Measurements from ENCODE around the gene AHCYL2. TPM values are rescaled to one million over a fixed set of nuclear protein-coding genes. Genes with fewer than 3 reads are reported as not detected.

AHCYL2 gene
- total RNA-seq, 1 donor from 2014 or later, result 14.7 TPM

DNA sequence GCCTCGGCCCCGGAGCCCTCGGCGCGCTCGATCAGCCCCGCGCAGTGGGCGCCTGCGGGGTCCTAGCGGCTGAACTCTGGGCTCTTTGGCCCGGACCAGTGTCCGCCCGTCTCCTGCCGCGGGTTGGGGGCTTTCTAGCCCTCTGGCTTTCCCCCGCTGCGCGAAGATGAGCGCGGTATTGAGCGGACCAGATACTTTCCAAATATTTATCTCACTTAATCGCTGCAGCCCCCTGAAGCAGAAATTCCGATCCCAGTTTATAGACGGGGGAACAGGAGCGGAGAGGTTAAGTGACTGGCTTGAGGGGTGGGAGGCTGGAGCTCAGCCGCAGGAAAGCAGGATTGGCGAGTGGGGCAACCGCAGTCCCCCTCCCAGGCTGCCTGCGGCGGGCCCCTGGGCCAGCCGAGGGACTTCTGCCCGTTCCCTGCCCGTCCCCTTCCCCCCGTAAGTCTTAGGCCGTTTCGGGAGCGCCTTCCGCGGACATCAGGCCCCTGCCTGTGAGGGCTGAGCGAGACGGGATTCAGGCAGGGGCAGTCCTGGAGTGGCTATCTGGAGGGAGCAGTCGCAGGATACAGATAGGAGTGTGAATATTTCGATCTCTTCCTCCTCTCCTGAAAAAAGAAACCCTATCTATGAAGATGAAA lies 210.0 kb downstream of the AHCYL2 start:
- H4K20me1 ChIP-seq (ENCODE audit: insufficient read depth, low read length), result no peaks in the 10 kb centered on the region
- peaks cover 12% of the 10 kb centered on the region for H3K27me3 ChIP-seq (ENCODE audit: insufficient read depth, low read length)
- H3K9ac ChIP-seq (ENCODE audit: low read length), result peak overlapping the region; percentile 85
- no peaks in the 10 kb centered on the region for H3K9me3 ChIP-seq (ENCODE audit: insufficient read depth, low read depth, low read length)
- H3K4me1 Mint-ChIP-seq (ENCODE audit: low read depth, unreplicated experiment), result peaks cover 5% of the 10 kb centered on the region
- FAIRE-seq (no peak), DNase-seq (ENCODE audit: low read depth) (no peak)
- H3K36me3 Mint-ChIP-seq (ENCODE audit: low read depth, unreplicated experiment), result no peaks in the 10 kb centered on the region
- H2AFZ ChIP-seq (ENCODE audit: low read depth, low read length), result peak overlapping the region; percentile 96
- no peak overlapping the region for H3K27ac ChIP-seq (ENCODE audit: low read depth, low read length)
- peaks cover 18% of the 10 kb centered on the region for H3K4me1 ChIP-seq (ENCODE audit: insufficient read depth, low read length)
- no peaks in the 10 kb centered on the region for H3K79me2 ChIP-seq (ENCODE audit: insufficient read depth, low read length)
- H3K27ac Mint-ChIP-seq (ENCODE audit: unreplicated experiment), result peak overlapping the region; percentile 41
- peak overlapping the region; percentile 81 for H3K4me3 Mint-ChIP-seq (ENCODE audit: unreplicated experiment)
- no peaks in the 10 kb centered on the region for H3K36me3 ChIP-seq (ENCODE audit: insufficient read depth, low read length)
- H3K4me2 ChIP-seq (ENCODE audit: low read length), result peak overlapping the region; percentile 94
- H3K9me3 Mint-ChIP-seq (ENCODE audit: unreplicated experiment), result no peaks in the 10 kb centered on the region
- peak overlapping the region; percentile 83 for H3K4me3 ChIP-seq (ENCODE audit: insufficient read depth, low read depth, low read length)
- TF ChIP-seq, protein P1, sequence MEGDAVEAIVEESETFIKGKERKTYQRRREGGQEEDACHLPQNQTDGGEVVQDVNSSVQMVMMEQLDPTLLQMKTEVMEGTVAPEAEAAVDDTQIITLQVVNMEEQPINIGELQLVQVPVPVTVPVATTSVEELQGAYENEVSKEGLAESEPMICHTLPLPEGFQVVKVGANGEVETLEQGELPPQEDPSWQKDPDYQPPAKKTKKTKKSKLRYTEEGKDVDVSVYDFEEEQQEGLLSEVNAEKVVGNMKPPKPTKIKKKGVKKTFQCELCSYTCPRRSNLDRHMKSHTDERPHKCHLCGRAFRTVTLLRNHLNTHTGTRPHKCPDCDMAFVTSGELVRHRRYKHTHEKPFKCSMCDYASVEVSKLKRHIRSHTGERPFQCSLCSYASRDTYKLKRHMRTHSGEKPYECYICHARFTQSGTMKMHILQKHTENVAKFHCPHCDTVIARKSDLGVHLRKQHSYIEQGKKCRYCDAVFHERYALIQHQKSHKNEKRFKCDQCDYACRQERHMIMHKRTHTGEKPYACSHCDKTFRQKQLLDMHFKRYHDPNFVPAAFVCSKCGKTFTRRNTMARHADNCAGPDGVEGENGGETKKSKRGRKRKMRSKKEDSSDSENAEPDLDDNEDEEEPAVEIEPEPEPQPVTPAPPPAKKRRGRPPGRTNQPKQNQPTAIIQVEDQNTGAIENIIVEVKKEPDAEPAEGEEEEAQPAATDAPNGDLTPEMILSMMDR (IDR thresholded peaks at IDR 0.05; ENCODE audit: insufficient read depth, low read depth, low read length), result no peak
- no peak for TF ChIP-seq EZH2 (IDR thresholded peaks at IDR 0.05; ENCODE audit: insufficient read depth, low read length)
- peaks cover 26% of the 10 kb centered on the region for H3K27me3 Mint-ChIP-seq (ENCODE audit: low read depth, unreplicated experiment)

GRCh38 chr7:129435414-129435829 lies 210.6 kb downstream of the AHCYL2 start:
- H3K27ac ChIP-seq (ENCODE audit: low read depth, low read length), result no peak overlapping the region
- H3K36me3 ChIP-seq (ENCODE audit: insufficient read depth, low read length), result no peaks in the 10 kb centered on the region
- H2AFZ ChIP-seq (ENCODE audit: low read depth, low read length), result peak overlapping the region; percentile 96
- H4K20me1 ChIP-seq (ENCODE audit: insufficient read depth, low read length), result no peaks in the 10 kb centered on the region
- peaks cover 24% of the 10 kb centered on the region for H3K27me3 Mint-ChIP-seq (ENCODE audit: low read depth, unreplicated experiment)
- no peaks in the 10 kb centered on the region for H3K9me3 ChIP-seq (ENCODE audit: insufficient read depth, low read depth, low read length)
- H3K4me1 ChIP-seq (ENCODE audit: insufficient read depth, low read length), result peaks cover 18% of the 10 kb centered on the region
- no peaks in the 10 kb centered on the region for H3K36me3 Mint-ChIP-seq (ENCODE audit: low read depth, unreplicated experiment)
- no peak for TF ChIP-seq EZH2 (IDR thresholded peaks at IDR 0.05; ENCODE audit: insufficient read depth, low read length)
- TF ChIP-seq, protein P1 (IDR thresholded peaks at IDR 0.05; ENCODE audit: insufficient read depth, low read depth, low read length), result no peak
- DNase-seq (ENCODE audit: low read depth) (no peak), FAIRE-seq (no peak)
- H3K4me2 ChIP-seq (ENCODE audit: low read length), result peak overlapping the region; percentile 94
- peaks cover 12% of the 10 kb centered on the region for H3K27me3 ChIP-seq (ENCODE audit: insufficient read depth, low read length)
- H3K4me3 ChIP-seq (ENCODE audit: insufficient read depth, low read depth, low read length), result peak overlapping the region; percentile 83
- peaks cover 5% of the 10 kb centered on the region for H3K4me1 Mint-ChIP-seq (ENCODE audit: low read depth, unreplicated experiment)
- peak overlapping the region; percentile 85 for H3K9ac ChIP-seq (ENCODE audit: low read length)
- no peak overlapping the region for H3K27ac Mint-ChIP-seq (ENCODE audit: unreplicated experiment)
- H3K4me3 Mint-ChIP-seq (ENCODE audit: unreplicated experiment), result peak overlapping the region; percentile 81
- no peaks in the 10 kb centered on the region for H3K9me3 Mint-ChIP-seq (ENCODE audit: unreplicated experiment)
- no peaks in the 10 kb centered on the region for H3K79me2 ChIP-seq (ENCODE audit: insufficient read depth, low read length)

DNA sequence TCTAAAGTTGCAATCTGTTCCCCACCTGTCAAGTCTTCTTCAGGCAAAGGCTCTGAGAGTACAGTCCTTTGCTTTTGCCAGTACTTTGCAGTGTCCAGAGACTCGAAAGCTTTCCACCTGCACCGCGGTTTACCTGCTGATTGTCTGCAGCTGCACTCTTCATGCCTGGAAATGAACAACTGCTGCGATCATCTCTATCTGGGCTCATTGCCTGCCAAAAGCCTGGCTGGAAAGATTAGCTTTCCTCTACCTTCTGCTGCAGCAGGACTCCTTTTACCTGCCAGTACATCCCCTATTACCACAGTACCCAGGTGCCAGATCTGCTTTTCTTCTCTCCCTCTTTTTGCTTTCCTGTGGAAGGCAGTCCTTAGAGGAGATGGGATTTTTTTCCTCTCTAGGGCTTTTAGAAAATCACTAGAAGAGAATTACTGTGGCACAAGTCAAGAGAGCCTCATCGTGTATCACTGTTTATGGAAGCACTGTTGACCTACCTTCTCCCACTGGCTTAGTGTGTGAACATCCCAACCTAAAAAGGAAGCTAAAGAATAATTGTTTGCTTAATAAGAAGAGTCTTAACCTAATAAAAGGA lies 211.6 kb downstream of the AHCYL2 start:
- no peaks in the 10 kb centered on the region for H3K9me3 ChIP-seq (ENCODE audit: insufficient read depth, low read depth, low read length)
- peaks cover 12% of the 10 kb centered on the region for H3K27me3 ChIP-seq (ENCODE audit: insufficient read depth, low read length)
- Mint-ChIP-seq H3K27ac (ENCODE audit: unreplicated experiment) (no peak overlapping the region), H3K4me1 (ENCODE audit: low read depth, unreplicated experiment) (peaks cover 5% of the 10 kb centered on the region), H3K9me3 (ENCODE audit: unreplicated experiment) (no peaks in the 10 kb centered on the region), H3K36me3 (ENCODE audit: low read depth, unreplicated experiment) (no peaks in the 10 kb centered on the region), H3K27me3 (ENCODE audit: low read depth, unreplicated experiment) (peaks cover 23% of the 10 kb centered on the region), H3K4me3 (ENCODE audit: unreplicated experiment) (no peak overlapping the region)
- H3K4me1 ChIP-seq (ENCODE audit: insufficient read depth, low read length), result peaks cover 18% of the 10 kb centered on the region
- H3K79me2 ChIP-seq (ENCODE audit: insufficient read depth, low read length), result no peaks in the 10 kb centered on the region
- FAIRE-seq (no peak), DNase-seq (ENCODE audit: low read depth) (no peak)
- no peaks in the 10 kb centered on the region for H4K20me1 ChIP-seq (ENCODE audit: insufficient read depth, low read length)
- no peak overlapping the region for H3K9ac ChIP-seq (ENCODE audit: low read length)
- no peak overlapping the region for H3K4me2 ChIP-seq (ENCODE audit: low read length)
- no peak overlapping the region for H3K27ac ChIP-seq (ENCODE audit: low read depth, low read length)
- no peak overlapping the region for H3K4me3 ChIP-seq (ENCODE audit: insufficient read depth, low read depth, low read length)
- no peak for TF ChIP-seq EZH2 (IDR thresholded peaks at IDR 0.05; ENCODE audit: insufficient read depth, low read length)
- TF ChIP-seq, protein P1 (IDR thresholded peaks at IDR 0.05; ENCODE audit: insufficient read depth, low read depth, low read length), result no peak
- peaks cover 2% of the 10 kb centered on the region for H3K36me3 ChIP-seq (ENCODE audit: insufficient read depth, low read length)
- no peak overlapping the region for H2AFZ ChIP-seq (ENCODE audit: low read depth, low read length)

All from astrocyte (in vitro differentiated cells and primary cell).